A673 (cell line): ENCODE results near the gene TPM1. TPM values are rescaled to one million over a fixed set of nuclear protein-coding genes. Genes with fewer than 3 reads are reported as not detected.

ENCODE experiments used
- BruUV-seq: library from RNA; stranded (reverse); fragments of 400-500 nt; replicated peaks from 2 replicates; lab custom pipeline; 2021; lab: Mats Ljungman, UMichigan
- CTCF ChIA-PET: fragments of 300-600 bp; sonication (Branson Sonifier 250); formaldehyde crosslinking; loops from one replicate; lab custom pipeline; 2022; ENCODE audit warnings: antibody characterized with exemption; lab: Charles Lee
- POLR2A ChIA-PET: fragments of 300-600 bp; sonication (Branson Sonifier 250); formaldehyde crosslinking; loops from one replicate; lab custom pipeline; 2022; ENCODE audit warnings: antibody characterized with exemption; ENCODE audit not compliant: low non-redundant PET; lab: Charles Lee
- DNase-seq: peaks from one replicate; pipeline ENCODE4 v3.0.0-alpha.2; 2015; ENCODE audit warnings: low spot score
- H3K27ac ChIP-seq: fragments of 200-600 bp; sonication (generic); 2 replicates; pipeline ENCODE4 v1.5.1; 2016; ENCODE audit warnings: mixed run types, low read depth, mild to moderate bottlenecking, mixed read lengths, antibody characterized with exemption, low read length; ENCODE audit not compliant: poor library complexity, severe bottlenecking
- H3K27me3 ChIP-seq: fragments of 200-600 bp; sonication (generic); replicated peaks from 2 replicates; pipeline ENCODE4 v1.6.1; 2017; ENCODE audit warnings: mixed run types, low read depth, mild to moderate bottlenecking, mixed read lengths, antibody characterized with exemption, low read length; ENCODE audit not compliant: insufficient read depth, poor library complexity
- H3K36me3 ChIP-seq: fragments of 200-600 bp; sonication (generic); 2 replicates; pipeline ENCODE4 v1.6.1; 2016; ENCODE audit warnings: mixed run types, mild to moderate bottlenecking, mixed read lengths, antibody characterized with exemption, low read length; ENCODE audit not compliant: insufficient read depth, poor library complexity, severe bottlenecking
- H3K4me1 ChIP-seq: fragments of 200-600 bp; sonication (generic); 2 replicates; pipeline ENCODE4 v1.6.1; 2017; ENCODE audit warnings: mixed run types, mild to moderate bottlenecking, mixed read lengths, antibody characterized with exemption, low read length; ENCODE audit not compliant: insufficient read depth, poor library complexity, severe bottlenecking
- H3K4me3 ChIP-seq: fragments of 200-600 bp; sonication (generic); 2 replicates; pipeline ENCODE4 v1.5.1; 2016; ENCODE audit warnings: low read depth, mixed run types, mild to moderate bottlenecking, mixed read lengths, low read length; ENCODE audit not compliant: poor library complexity, severe bottlenecking
- H3K9me3 ChIP-seq: fragments of 200-600 bp; sonication (generic); 2 replicates; pipeline ENCODE4 v1.6.1; 2016; ENCODE audit warnings: mixed run types, low read depth, mild to moderate bottlenecking, mixed read lengths, antibody characterized with exemption, low read length; ENCODE audit not compliant: poor library complexity, severe bottlenecking
- EZH2 ChIP-seq: fragments of 200-600 bp; sonication (generic); IDR thresholded peaks from 2 replicates; pipeline ENCODE4 v1.6.1; 2017; ENCODE audit warnings: borderline replicate concordance, low read depth, mild to moderate bottlenecking, mixed read lengths, antibody characterized with exemption, low read length; ENCODE audit not compliant: poor library complexity, severe bottlenecking
- intact Hi-C: fragments of 100-400 bp; cut with micrococcal nuclease; formaldehyde crosslinking; loops from one replicate; pipeline ENCODE4 v1.10.0; 2022; ENCODE audit not compliant: unreplicated experiment
- total RNA-seq: library from RNA; stranded (reverse); gene quantifications from 2 replicates; pipeline ENCODE4 v1.2.3, GENCODE V29; 2021
- TF ChIP-seq, protein P1 (sequence below): fragments of 300-800, 200-600 bp; sonication (generic); conservative IDR thresholded peaks from 2 replicates; pipeline ENCODE4 v1.5.1; 2017; ENCODE audit warnings: low read depth, mild to moderate bottlenecking, antibody characterized with exemption, low read length, moderate library complexity, mixed read lengths

The TPM1 gene
- total RNA-seq, 1 experiment from 2014 or later: 31.2 TPM

DNA sequence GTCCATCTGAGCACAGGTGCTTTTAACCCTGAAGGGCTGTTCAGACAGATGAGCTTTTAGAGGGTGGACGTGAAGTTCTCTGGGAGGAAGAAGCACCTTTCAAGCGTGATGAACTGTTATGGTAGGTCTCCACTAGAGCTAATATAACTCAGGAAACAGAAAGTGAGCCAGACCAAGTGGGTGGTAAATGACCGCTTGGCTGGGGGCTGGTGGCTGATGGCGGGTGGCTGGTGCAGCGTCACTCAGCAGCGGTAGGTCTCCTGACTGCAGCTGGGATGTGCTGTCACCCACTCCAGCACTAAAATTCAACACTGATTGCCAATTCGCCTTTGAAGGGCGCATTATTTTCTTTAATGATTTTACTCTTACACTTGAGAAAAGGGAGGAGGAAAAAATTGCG, 47.9 kb downstream of the TPM1 start:
- ChIA-PET CTCF (interaction anchor here (1.1 kb wide), 1 partner anchor 43 kb away, joined by 3 read pairs; no protein-coding TSS in a partner anchor), POLR2A (no interaction called here)
- Histone ChIP-seq H3K9me3 (no peaks in the 10 kb centered on the region), H3K27me3 (no peaks in the 10 kb centered on the region), H3K4me3 (no peak overlapping the region), H3K4me1 (no peaks in the 10 kb centered on the region), H3K36me3 (no peaks in the 10 kb centered on the region), H3K27ac (no peak overlapping the region)
- no TSS peak for BruUV-seq
- TF ChIP-seq EZH2: no peak
- TF ChIP-seq, protein P1, sequence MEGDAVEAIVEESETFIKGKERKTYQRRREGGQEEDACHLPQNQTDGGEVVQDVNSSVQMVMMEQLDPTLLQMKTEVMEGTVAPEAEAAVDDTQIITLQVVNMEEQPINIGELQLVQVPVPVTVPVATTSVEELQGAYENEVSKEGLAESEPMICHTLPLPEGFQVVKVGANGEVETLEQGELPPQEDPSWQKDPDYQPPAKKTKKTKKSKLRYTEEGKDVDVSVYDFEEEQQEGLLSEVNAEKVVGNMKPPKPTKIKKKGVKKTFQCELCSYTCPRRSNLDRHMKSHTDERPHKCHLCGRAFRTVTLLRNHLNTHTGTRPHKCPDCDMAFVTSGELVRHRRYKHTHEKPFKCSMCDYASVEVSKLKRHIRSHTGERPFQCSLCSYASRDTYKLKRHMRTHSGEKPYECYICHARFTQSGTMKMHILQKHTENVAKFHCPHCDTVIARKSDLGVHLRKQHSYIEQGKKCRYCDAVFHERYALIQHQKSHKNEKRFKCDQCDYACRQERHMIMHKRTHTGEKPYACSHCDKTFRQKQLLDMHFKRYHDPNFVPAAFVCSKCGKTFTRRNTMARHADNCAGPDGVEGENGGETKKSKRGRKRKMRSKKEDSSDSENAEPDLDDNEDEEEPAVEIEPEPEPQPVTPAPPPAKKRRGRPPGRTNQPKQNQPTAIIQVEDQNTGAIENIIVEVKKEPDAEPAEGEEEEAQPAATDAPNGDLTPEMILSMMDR: no peak
- intact Hi-C loops: no loop called here
- no peak for DNase-seq

DNA sequence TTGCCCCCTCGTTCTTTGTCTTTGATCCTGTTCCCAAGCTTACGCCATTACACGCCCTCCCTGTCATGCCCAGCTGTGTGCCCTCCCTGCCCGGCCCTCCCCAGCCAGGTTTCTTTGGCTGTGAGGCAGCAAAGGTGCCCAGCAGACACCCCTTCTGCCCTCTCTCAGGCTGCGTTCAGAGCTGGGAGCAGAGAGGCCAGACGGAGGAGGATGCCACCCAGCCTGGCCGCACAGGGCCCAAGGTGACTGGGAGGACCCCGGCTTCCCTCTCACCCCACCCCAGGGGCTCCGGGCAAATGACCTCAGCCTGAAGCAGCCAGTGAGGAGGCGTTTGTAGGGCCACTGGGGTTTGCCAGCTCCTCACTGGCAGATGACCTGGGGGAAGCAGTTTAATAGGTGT, 48.3 kb downstream of the TPM1 start:
- Histone ChIP-seq H3K27me3 (no peaks in the 10 kb centered on the region), H3K4me3 (no peak overlapping the region), H3K4me1 (no peaks in the 10 kb centered on the region), H3K36me3 (no peaks in the 10 kb centered on the region), H3K9me3 (no peaks in the 10 kb centered on the region), H3K27ac (no peak overlapping the region)
- ChIA-PET CTCF (no interaction called here), POLR2A (no interaction called here)
- DNase-seq: no peak
- intact Hi-C loops: no loop called here
- TF ChIP-seq, protein P1: no peak
- TF ChIP-seq EZH2: no peak
- BruUV-seq: no TSS peak

DNA sequence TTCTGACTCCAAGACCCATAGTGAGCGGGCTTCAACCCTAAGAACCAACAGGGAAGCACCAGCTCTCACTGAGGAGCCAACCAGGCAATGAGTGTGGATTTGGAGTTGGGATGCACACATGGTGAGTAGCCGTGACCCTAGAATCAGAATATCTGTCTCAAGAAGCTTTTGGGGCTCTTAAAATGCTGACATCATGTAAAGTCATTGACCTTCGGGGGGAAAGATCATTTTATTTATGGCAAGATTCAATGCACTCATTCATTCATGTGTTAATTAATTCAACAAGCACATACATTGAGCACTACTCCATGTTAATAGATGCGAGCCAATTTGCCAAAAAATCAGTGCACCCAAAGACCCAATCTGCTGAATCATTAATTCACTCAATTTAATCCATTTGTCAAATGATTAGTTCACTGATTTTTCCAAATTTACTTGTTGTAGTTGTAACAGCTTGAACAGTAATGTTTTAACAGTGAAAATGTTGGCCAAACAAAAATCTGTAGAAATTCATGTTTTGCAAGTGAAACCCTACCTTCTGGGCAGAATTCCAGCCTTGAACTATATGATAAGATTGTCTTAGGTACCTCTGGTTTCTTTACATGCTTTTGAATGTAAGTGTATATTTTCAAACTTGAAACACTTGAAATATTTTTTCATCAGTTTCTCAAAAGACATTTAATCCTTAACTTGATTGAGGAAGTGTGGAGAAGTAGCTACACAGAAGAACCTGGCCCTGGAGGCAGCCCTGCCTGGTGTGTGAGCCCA, 49.3 kb downstream of the TPM1 start:
- BruUV-seq: no TSS peak
- no peak for TF ChIP-seq EZH2
- H3K36me3 ChIP-seq: no peaks in the 10 kb centered on the region
- no peak overlapping the region for H3K27ac ChIP-seq
- ChIA-PET POLR2A (no interaction called here), CTCF (no interaction called here)
- H3K4me1 ChIP-seq: no peaks in the 10 kb centered on the region
- H3K9me3 ChIP-seq: no peaks in the 10 kb centered on the region
- intact Hi-C loops: loop anchor here (2.0 kb wide), 1 partner anchor 43 kb away; no protein-coding TSS in a partner anchor
- no peak for DNase-seq
- H3K4me3 ChIP-seq: no peak overlapping the region
- H3K27me3 ChIP-seq: no peaks in the 10 kb centered on the region
